SU-DHL-6 (cell line): ENCODE results near the gene CLASP1.

ENCODE experiments used
- H2AFZ ChIP-seq: fragments of 200-600 bp; sonication (generic); 2 replicates; pipeline ENCODE4 v1.6.1; 2014; ENCODE audit warnings: low read depth, mild to moderate bottlenecking, moderate library complexity, mixed read lengths, antibody characterized with exemption, low read length; ENCODE audit not compliant: severe bottlenecking
- H3F3A ChIP-seq: fragments of 200-600 bp; shearing (Covaris generic); 2 replicates; pipeline ENCODE4 v1.6.0; 2016; ENCODE audit warnings: antibody characterized with exemption, mild to moderate bottlenecking; ENCODE audit not compliant: insufficient read depth
- H3K27ac ChIP-seq: fragments of 200-600 bp; sonication (generic); 2 replicates; pipeline ENCODE4 v1.5.1; 2016; ENCODE audit warnings: low read depth, mild to moderate bottlenecking, low read length, moderate library complexity, mixed read lengths
- H3K27me3 ChIP-seq: fragments of 200-600 bp; sonication (generic), shearing (Covaris generic); 2 replicates; pipeline ENCODE4 v1.6.0; 2014; ENCODE audit warnings: mild to moderate bottlenecking, low read length
- H3K36me3 ChIP-seq: fragments of 200-600 bp; sonication (generic); 2 replicates; pipeline ENCODE4 v1.6.1; 2014; ENCODE audit warnings: mild to moderate bottlenecking, low read length, mixed read lengths
- H3K4me2 ChIP-seq: fragments of 300-600, 200-600 bp; shearing (Covaris generic), sonication (generic); 2 replicates; pipeline ENCODE4 v1.6.0; 2014; ENCODE audit warnings: low read length, low read depth, mild to moderate bottlenecking; ENCODE audit not compliant: poor library complexity, severe bottlenecking
- H3K4me3 ChIP-seq: fragments of 200-600 bp; sonication (generic); 2 replicates; pipeline ENCODE4 v1.5.1; 2014; ENCODE audit warnings: antibody characterized with exemption, low read length, mild to moderate bottlenecking, mixed read lengths; ENCODE audit not compliant: insufficient read depth, poor library complexity, severe bottlenecking
- H3K79me2 ChIP-seq: fragments of 200-600 bp; sonication (generic); 2 replicates; pipeline ENCODE4 v1.6.1; 2014; ENCODE audit warnings: mild to moderate bottlenecking, low read length, moderate library complexity; ENCODE audit not compliant: insufficient read depth
- H3K9ac ChIP-seq: fragments of 200-600 bp; sonication (generic); 2 replicates; pipeline ENCODE4 v1.7.0; 2014; ENCODE audit warnings: mild to moderate bottlenecking, low read length
- H3K9me2 ChIP-seq: fragments of 200-600 bp; sonication (generic); replicated peaks from 2 replicates; pipeline ENCODE4 v1.6.1; 2014; ENCODE audit warnings: low read length; ENCODE audit not compliant: insufficient read depth
- H3K9me3 ChIP-seq: fragments of 200-600 bp; sonication (generic); 2 replicates; pipeline ENCODE4 v1.6.1; 2014; ENCODE audit warnings: low read length, mixed read lengths; ENCODE audit not compliant: insufficient read depth
- H4K20me1 ChIP-seq: fragments of 200-600 bp; sonication (generic); 2 replicates; pipeline ENCODE4 v1.6.1; 2014; ENCODE audit warnings: low read depth, mild to moderate bottlenecking, antibody characterized with exemption, low read length, moderate library complexity, mixed read lengths
- CTCF ChIP-seq: fragments of 200-600 bp; sonication (generic); IDR thresholded peaks from one replicate; pipeline ENCODE4 v1.5.1; 2017; ENCODE audit warnings: antibody characterized with exemption, mild to moderate bottlenecking, low read length, moderate library complexity; ENCODE audit not compliant: insufficient read depth, poor library complexity, severe bottlenecking
- EZH2phosphoT487 ChIP-seq: fragments of 200-600 bp; sonication (generic), shearing (Covaris generic); conservative IDR thresholded peaks from 2 replicates; pipeline ENCODE4 v1.6.1; 2018; ENCODE audit warnings: mild to moderate bottlenecking, antibody characterized with exemption, low read length, moderate library complexity, mixed read lengths

CLASP1 gene

GRCh38 chr2:121471532-121472469 is 177.5 kb downstream of the CLASP1 start:
- no peak overlapping the region for H3K4me2 ChIP-seq
- H3K4me3 ChIP-seq, result no peak overlapping the region
- no peaks in the 10 kb centered on the region for H4K20me1 ChIP-seq
- TF ChIP-seq EZH2phosphoT487 (no peak), CTCF (no peak)
- H3K9me2 ChIP-seq, result no peaks in the 10 kb centered on the region
- H3K79me2 ChIP-seq, result peaks cover 17% of the 10 kb centered on the region; the same call in 1 of the 2 replicates
- no peaks in the 10 kb centered on the region for H3K9me3 ChIP-seq
- H3F3A ChIP-seq, result no peaks in the 10 kb centered on the region
- H3K36me3 ChIP-seq, result peaks cover 20% of the 10 kb centered on the region
- H2AFZ ChIP-seq, result no peak overlapping the region
- no peaks in the 10 kb centered on the region for H3K27me3 ChIP-seq
- H3K9ac ChIP-seq, result no peak overlapping the region
- no peak overlapping the region for H3K27ac ChIP-seq

- Histone ChIP-seq H2AFZ (no peak overlapping the region), H3K36me3 (peaks cover 22% of the 10 kb centered on the region), H3K9ac (no peak overlapping the region), H4K20me1 (no peaks in the 10 kb centered on the region), H3K27ac (no peak overlapping the region), H3K9me3 (no peaks in the 10 kb centered on the region), H3K79me2 (peaks cover 10% of the 10 kb centered on the region; the same call in 1 of the 2 replicates), H3K9me2 (no peaks in the 10 kb centered on the region), H3K27me3 (no peaks in the 10 kb centered on the region), H3F3A (no peaks in the 10 kb centered on the region), H3K4me2 (no peak overlapping the region), H3K4me3 (no peak overlapping the region)
- no peak for TF ChIP-seq CTCF
- TF ChIP-seq EZH2phosphoT487, result no peak
Observed at GRCh38 chr2:121470917-121471316, 178.3 kb downstream of the CLASP1 start.

DNA sequence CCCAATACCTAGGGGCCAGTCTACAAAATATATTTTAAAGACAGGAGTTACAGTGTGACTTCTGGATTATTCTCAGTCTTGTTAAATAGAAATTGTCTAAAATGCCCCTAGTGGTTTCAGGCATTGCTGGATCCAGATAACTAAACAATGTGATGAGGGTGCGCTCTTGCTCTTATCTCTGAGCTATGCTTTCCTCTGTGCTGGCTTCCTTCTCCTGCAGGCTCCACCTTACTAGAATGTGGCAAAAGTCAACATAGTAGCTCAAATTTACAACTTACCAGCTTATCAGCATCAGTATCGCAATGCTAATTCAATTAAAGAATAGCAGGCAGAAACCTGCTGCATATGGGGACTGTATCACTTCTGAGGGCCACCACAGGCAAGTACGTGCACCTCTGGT is 179.9 kb downstream of the CLASP1 start:
- H3K27ac ChIP-seq, result no peak overlapping the region
- H2AFZ ChIP-seq, result no peak overlapping the region
- no peaks in the 10 kb centered on the region for H3K9me2 ChIP-seq
- H3K79me2 ChIP-seq, result no peaks in the 10 kb centered on the region; the same call in 1 of the 2 replicates
- no peak overlapping the region for H3K4me2 ChIP-seq
- H3K9ac ChIP-seq, result no peak overlapping the region
- no peaks in the 10 kb centered on the region for H4K20me1 ChIP-seq
- no peak overlapping the region for H3K4me3 ChIP-seq
- no peaks in the 10 kb centered on the region for H3K27me3 ChIP-seq
- H3K36me3 ChIP-seq, result peaks cover 22% of the 10 kb centered on the region
- TF ChIP-seq CTCF, result no peak
- no peak for TF ChIP-seq EZH2phosphoT487
- H3F3A ChIP-seq, result no peaks in the 10 kb centered on the region
- no peaks in the 10 kb centered on the region for H3K9me3 ChIP-seq
